ENCODE data around the gene EXOC2. TPM values are rescaled to one million over a fixed set of nuclear protein-coding genes. Genes with fewer than 3 reads are reported as not detected.

EXOC2 gene
- total RNA-seq, 2 donors from 2014 or later = 28.1 to 35.0 TPM

DNA sequence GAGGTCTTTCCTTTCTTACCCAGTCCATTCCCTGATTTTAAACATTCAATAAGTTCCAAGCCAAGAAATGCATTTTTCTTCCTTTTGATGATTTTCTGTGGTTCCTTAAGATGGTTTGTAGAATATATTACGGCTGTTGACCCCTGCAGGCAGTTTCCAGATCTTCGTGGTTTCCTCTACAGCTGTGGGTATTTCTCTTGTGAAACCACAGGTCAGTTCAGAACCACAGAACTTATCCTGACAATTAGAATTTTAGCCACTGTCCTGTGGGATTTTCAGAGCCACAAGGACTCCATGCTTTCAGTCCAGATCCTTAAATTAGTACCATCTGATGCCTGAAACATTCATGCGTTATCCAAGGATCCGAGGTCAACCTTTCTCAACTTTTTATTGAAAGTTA, 29.7 kb upstream of the EXOC2 start:
- Mint-ChIP-seq H3K9me3 (no peaks in the 10 kb centered on the region), H3K4me1 (peaks cover 6% of the 10 kb centered on the region), H3K27ac (no peak overlapping the region), H3K4me3 (no peak overlapping the region), H3K36me3 (ENCODE audit: low read depth) (no peaks in the 10 kb centered on the region), H3K27me3 (ENCODE audit: insufficient read depth) (peaks cover 4% of the 10 kb centered on the region)
- TF ChIP-seq, protein P1, sequence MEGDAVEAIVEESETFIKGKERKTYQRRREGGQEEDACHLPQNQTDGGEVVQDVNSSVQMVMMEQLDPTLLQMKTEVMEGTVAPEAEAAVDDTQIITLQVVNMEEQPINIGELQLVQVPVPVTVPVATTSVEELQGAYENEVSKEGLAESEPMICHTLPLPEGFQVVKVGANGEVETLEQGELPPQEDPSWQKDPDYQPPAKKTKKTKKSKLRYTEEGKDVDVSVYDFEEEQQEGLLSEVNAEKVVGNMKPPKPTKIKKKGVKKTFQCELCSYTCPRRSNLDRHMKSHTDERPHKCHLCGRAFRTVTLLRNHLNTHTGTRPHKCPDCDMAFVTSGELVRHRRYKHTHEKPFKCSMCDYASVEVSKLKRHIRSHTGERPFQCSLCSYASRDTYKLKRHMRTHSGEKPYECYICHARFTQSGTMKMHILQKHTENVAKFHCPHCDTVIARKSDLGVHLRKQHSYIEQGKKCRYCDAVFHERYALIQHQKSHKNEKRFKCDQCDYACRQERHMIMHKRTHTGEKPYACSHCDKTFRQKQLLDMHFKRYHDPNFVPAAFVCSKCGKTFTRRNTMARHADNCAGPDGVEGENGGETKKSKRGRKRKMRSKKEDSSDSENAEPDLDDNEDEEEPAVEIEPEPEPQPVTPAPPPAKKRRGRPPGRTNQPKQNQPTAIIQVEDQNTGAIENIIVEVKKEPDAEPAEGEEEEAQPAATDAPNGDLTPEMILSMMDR (conservative IDR thresholded peaks at IDR 0.05) = no peak
- Histone ChIP-seq H3K27me3 (ENCODE audit: control insufficient read depth, insufficient read depth, low read length, poor library complexity, severe bottlenecking) (no peaks in the 10 kb centered on the region), H3K9me3 (ENCODE audit: control insufficient read depth, low read length) (no peaks in the 10 kb centered on the region), H3K9ac (ENCODE audit: extremely low read depth, low read length, poor library complexity, severe bottlenecking) (no peak overlapping the region), H3K4me3 (ENCODE audit: low read length) (no peak overlapping the region), H3K27ac (ENCODE audit: low read depth, low read length) (no peak overlapping the region), H3K36me3 (ENCODE audit: control insufficient read depth, insufficient read depth, low read length) (no peaks in the 10 kb centered on the region), H3K4me1 (ENCODE audit: control insufficient read depth, insufficient read depth, low read length) (no peaks in the 10 kb centered on the region)
- WGBS, 2 experiments (ENCODE audit: insufficient coverage in 1 of 2, insufficient read length in 1 of 2) = 91 to 94% methylated on average over 3 to 4 of the region's 4 CpGs
- DNase-seq = no peak

DNA sequence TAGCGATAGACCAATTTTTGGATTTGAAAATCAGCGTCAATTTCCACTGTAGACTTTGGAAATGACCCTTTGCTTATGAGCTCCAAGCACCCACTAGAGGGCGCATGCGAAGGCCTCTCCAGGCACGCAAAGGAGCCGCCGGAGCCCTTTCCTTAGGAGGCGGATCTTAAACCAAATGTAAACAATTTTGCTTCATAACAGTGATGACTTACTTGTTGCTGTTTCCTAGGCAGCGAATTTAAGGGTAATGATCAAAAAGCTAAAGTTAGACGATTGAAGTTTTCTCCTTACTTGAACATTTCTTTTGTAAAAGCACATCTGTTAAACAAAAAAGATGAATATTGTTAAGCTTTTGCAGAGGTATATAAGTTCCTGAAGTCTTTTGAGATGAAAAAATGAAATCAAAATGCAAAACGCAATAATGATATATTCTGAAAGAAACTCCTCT, 29.2 kb upstream of the EXOC2 start:
- Mint-ChIP-seq H3K27ac (no peak overlapping the region), H3K36me3 (ENCODE audit: low read depth) (no peaks in the 10 kb centered on the region), H3K4me3 (no peak overlapping the region), H3K4me1 (peaks cover 6% of the 10 kb centered on the region), H3K27me3 (ENCODE audit: insufficient read depth) (peaks cover 5% of the 10 kb centered on the region), H3K9me3 (no peaks in the 10 kb centered on the region)
- H3K36me3 ChIP-seq (ENCODE audit: control insufficient read depth, insufficient read depth, low read length) = no peaks in the 10 kb centered on the region
- H3K4me1 ChIP-seq (ENCODE audit: control insufficient read depth, insufficient read depth, low read length) = no peaks in the 10 kb centered on the region
- peak; percentile 89 for DNase-seq
- WGBS, 2 experiments (ENCODE audit: insufficient coverage in 1 of 2, insufficient read length in 1 of 2) = 11 to 16% methylated on average over 6 to 11 of the region's 11 CpGs
- no peak overlapping the region for H3K4me3 ChIP-seq (ENCODE audit: low read length)
- H3K27me3 ChIP-seq (ENCODE audit: control insufficient read depth, insufficient read depth, low read length, poor library complexity, severe bottlenecking) = no peaks in the 10 kb centered on the region
- TF ChIP-seq, protein P1 (conservative IDR thresholded peaks at IDR 0.05) = peak; percentile 95
- no peak overlapping the region for H3K27ac ChIP-seq (ENCODE audit: low read depth, low read length)
- H3K9ac ChIP-seq (ENCODE audit: extremely low read depth, low read length, poor library complexity, severe bottlenecking) = no peak overlapping the region
- H3K9me3 ChIP-seq (ENCODE audit: control insufficient read depth, low read length) = no peaks in the 10 kb centered on the region

DNA sequence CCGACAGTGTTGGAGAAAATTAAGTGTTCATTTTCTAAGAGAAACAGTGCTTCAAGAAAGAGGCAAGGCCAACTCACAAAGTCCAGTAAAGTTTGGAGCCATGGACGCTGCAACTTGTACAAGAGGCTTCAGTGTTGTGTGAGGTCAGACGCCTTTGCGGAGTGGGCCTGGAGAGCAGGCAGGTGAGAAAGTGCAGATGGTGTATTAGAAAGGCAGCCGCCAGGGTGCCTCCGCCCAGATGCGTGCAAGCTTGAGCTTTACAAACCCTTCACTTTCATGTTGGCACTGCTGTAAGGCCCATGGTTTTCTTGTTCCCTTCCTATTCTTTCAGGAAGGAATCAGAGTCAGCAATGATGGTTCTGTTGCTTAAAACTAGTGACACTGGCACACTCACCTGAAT, 25.4 kb upstream of the EXOC2 start:
- TF ChIP-seq, protein P1 (conservative IDR thresholded peaks at IDR 0.05) = peak; percentile 26
- Histone ChIP-seq H3K27me3 (ENCODE audit: control insufficient read depth, insufficient read depth, low read length, poor library complexity, severe bottlenecking) (no peaks in the 10 kb centered on the region), H3K36me3 (ENCODE audit: control insufficient read depth, insufficient read depth, low read length) (no peaks in the 10 kb centered on the region), H3K9ac (ENCODE audit: extremely low read depth, low read length, poor library complexity, severe bottlenecking) (no peak overlapping the region), H3K4me1 (ENCODE audit: control insufficient read depth, insufficient read depth, low read length) (no peaks in the 10 kb centered on the region), H3K27ac (ENCODE audit: low read depth, low read length) (no peak overlapping the region), H3K4me3 (ENCODE audit: low read length) (no peak overlapping the region), H3K9me3 (ENCODE audit: control insufficient read depth, low read length) (no peaks in the 10 kb centered on the region)
- H3K4me1 Mint-ChIP-seq = peaks cover 6% of the 10 kb centered on the region
- H3K36me3 Mint-ChIP-seq (ENCODE audit: low read depth) = no peaks in the 10 kb centered on the region
- no peak overlapping the region for H3K27ac Mint-ChIP-seq
- peaks cover 5% of the 10 kb centered on the region for H3K27me3 Mint-ChIP-seq (ENCODE audit: insufficient read depth)
- 88 to 96% methylated on average over 5 to 7 of the region's 7 CpGs for WGBS, 2 experiments (ENCODE audit: insufficient coverage in 1 of 2, insufficient read length in 1 of 2)
- DNase-seq = no peak
- no peak overlapping the region for H3K4me3 Mint-ChIP-seq
- H3K9me3 Mint-ChIP-seq = no peaks in the 10 kb centered on the region

Measured in endodermal cell (in vitro differentiated cells).